Measurements from ENCODE around the gene PRPF40A. TPM values are rescaled to one million over a fixed set of nuclear protein-coding genes. Genes with fewer than 3 reads are reported as not detected.

Gene PRPF40A
- total RNA-seq, 1 donor from 2014 or later = 132 TPM

DNA sequence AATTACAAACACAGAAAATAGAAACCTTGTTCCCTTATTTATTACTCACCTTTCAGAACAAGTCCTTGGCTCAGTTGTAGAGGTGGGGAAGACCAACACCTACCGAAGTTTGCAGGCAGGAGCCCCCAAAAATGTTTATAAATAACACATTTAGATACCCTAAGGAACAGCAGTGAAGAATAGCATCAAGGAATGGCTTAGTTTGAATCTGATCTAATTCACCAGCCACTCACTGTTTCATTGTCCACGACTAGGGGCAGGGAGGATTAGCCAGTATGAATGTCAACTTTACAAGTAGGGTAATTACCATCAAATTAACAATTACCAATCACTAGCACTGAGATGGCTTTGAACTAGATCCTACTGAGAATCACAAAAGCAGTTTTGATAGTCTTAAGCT lies 65.4 kb downstream of the PRPF40A start:
- Mint-ChIP-seq H3K9me3 (ENCODE audit: low read depth) (no peaks in the 10 kb centered on the region), H3K4me3 (ENCODE audit: low read depth) (no peak overlapping the region), H3K27me3 (no peaks in the 10 kb centered on the region), H3K27ac (peak overlapping the region; percentile 76), H3K4me1 (ENCODE audit: low read depth) (peaks cover 21% of the 10 kb centered on the region), H3K36me3 (ENCODE audit: insufficient read depth) (peaks cover 13% of the 10 kb centered on the region)
- TF ChIP-seq, protein P1, sequence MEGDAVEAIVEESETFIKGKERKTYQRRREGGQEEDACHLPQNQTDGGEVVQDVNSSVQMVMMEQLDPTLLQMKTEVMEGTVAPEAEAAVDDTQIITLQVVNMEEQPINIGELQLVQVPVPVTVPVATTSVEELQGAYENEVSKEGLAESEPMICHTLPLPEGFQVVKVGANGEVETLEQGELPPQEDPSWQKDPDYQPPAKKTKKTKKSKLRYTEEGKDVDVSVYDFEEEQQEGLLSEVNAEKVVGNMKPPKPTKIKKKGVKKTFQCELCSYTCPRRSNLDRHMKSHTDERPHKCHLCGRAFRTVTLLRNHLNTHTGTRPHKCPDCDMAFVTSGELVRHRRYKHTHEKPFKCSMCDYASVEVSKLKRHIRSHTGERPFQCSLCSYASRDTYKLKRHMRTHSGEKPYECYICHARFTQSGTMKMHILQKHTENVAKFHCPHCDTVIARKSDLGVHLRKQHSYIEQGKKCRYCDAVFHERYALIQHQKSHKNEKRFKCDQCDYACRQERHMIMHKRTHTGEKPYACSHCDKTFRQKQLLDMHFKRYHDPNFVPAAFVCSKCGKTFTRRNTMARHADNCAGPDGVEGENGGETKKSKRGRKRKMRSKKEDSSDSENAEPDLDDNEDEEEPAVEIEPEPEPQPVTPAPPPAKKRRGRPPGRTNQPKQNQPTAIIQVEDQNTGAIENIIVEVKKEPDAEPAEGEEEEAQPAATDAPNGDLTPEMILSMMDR (IDR thresholded peaks at IDR 0.05; ENCODE audit: unreplicated experiment) = no peak
- DNase-seq (ENCODE audit: low spot score, unreplicated experiment) = no peak

- no peak for DNase-seq (ENCODE audit: low spot score, unreplicated experiment)
- Mint-ChIP-seq H3K36me3 (ENCODE audit: insufficient read depth) (peaks cover 11% of the 10 kb centered on the region), H3K27ac (peak overlapping the region; percentile 57), H3K4me3 (ENCODE audit: low read depth) (no peak overlapping the region), H3K9me3 (ENCODE audit: low read depth) (no peaks in the 10 kb centered on the region), H3K4me1 (ENCODE audit: low read depth) (peaks cover 23% of the 10 kb centered on the region), H3K27me3 (no peaks in the 10 kb centered on the region)
- TF ChIP-seq, protein P1 (IDR thresholded peaks at IDR 0.05; ENCODE audit: unreplicated experiment) = no peak
These were observed 66.4 kb downstream of the PRPF40A start for GRCh38 chr2:152650768-152651371.

DNA sequence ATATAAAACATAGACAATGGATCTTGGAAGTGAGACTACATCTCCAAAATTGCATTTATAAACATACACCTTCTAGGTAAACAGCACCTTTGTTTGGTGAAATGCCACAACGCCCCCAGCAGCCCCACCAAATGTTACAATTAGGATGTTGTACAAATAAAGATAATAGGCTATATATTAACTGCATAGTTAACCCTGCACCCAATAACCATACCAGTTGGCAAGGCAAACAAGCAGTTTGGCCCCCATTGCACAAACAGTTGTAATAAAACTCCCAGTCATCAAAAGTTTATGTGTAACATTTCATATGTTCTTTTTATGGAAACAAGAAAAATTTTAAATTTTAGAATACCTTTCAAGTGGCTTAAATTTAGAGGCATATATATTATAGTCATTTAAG lies 67.3 kb downstream of the PRPF40A start:
- peak overlapping the region; percentile 5 for H3K4me3 Mint-ChIP-seq (ENCODE audit: low read depth)
- no peak for DNase-seq (ENCODE audit: low spot score, unreplicated experiment)
- no peaks in the 10 kb centered on the region for H3K9me3 Mint-ChIP-seq (ENCODE audit: low read depth)
- peak overlapping the region; percentile 64 for H3K27ac Mint-ChIP-seq
- TF ChIP-seq, protein P1 (IDR thresholded peaks at IDR 0.05; ENCODE audit: unreplicated experiment) = no peak
- peaks cover 23% of the 10 kb centered on the region for H3K4me1 Mint-ChIP-seq (ENCODE audit: low read depth)
- no peaks in the 10 kb centered on the region for H3K27me3 Mint-ChIP-seq
- H3K36me3 Mint-ChIP-seq (ENCODE audit: insufficient read depth) = peaks cover 13% of the 10 kb centered on the region

DNA sequence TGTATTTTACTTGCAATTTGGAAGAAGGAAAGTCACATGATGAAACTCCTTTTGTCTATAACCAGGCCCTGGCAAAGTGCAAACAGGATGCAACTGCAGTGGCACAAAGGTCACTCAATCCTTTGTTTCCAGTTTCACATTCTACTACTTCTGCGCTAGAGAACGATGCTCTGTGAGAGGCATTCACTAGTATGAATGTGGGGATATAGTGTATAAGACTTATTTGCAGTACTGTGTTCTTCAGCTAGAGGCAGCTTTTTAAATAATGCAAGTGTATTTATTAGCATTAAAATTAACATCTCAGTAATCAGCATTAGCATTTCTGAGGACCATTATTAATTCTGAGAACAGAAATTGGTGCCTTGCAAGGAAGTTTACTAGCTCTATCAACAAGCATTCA lies 68.9 kb downstream of the PRPF40A start:
- Mint-ChIP-seq H3K27ac (peak overlapping the region; percentile 62), H3K4me1 (ENCODE audit: low read depth) (peaks cover 23% of the 10 kb centered on the region), H3K4me3 (ENCODE audit: low read depth) (no peak overlapping the region), H3K27me3 (no peaks in the 10 kb centered on the region), H3K36me3 (ENCODE audit: insufficient read depth) (peaks cover 14% of the 10 kb centered on the region), H3K9me3 (ENCODE audit: low read depth) (no peaks in the 10 kb centered on the region)
- TF ChIP-seq, protein P1 (IDR thresholded peaks at IDR 0.05; ENCODE audit: unreplicated experiment) = peak; percentile 37
- no peak for DNase-seq (ENCODE audit: low spot score, unreplicated experiment)

GRCh38 chr2:152647552-152647951 lies 69.7 kb downstream of the PRPF40A start:
- DNase-seq (ENCODE audit: low spot score, unreplicated experiment) = no peak
- peaks cover 23% of the 10 kb centered on the region for H3K4me1 Mint-ChIP-seq (ENCODE audit: low read depth)
- peak overlapping the region; percentile 93 for H3K27ac Mint-ChIP-seq
- no peak overlapping the region for H3K4me3 Mint-ChIP-seq (ENCODE audit: low read depth)
- H3K9me3 Mint-ChIP-seq (ENCODE audit: low read depth) = no peaks in the 10 kb centered on the region
- peaks cover 14% of the 10 kb centered on the region for H3K36me3 Mint-ChIP-seq (ENCODE audit: insufficient read depth)
- H3K27me3 Mint-ChIP-seq = no peaks in the 10 kb centered on the region
- TF ChIP-seq, protein P1 (IDR thresholded peaks at IDR 0.05; ENCODE audit: unreplicated experiment) = no peak

All from progenitor cell of endocrine pancreas (in vitro differentiated cells).